Fibroblast of skin of left quadriceps (primary cell): Measurements from ENCODE around the gene TMPRSS4.

Experiments used
- DNase-seq, 2 experiments: peaks; one replicate each; pipeline ENCODE4 v3.0.0-alpha.2; 2013; ENCODE audit warnings: low read depth in 2 of 2

The TMPRSS4 gene

DNA sequence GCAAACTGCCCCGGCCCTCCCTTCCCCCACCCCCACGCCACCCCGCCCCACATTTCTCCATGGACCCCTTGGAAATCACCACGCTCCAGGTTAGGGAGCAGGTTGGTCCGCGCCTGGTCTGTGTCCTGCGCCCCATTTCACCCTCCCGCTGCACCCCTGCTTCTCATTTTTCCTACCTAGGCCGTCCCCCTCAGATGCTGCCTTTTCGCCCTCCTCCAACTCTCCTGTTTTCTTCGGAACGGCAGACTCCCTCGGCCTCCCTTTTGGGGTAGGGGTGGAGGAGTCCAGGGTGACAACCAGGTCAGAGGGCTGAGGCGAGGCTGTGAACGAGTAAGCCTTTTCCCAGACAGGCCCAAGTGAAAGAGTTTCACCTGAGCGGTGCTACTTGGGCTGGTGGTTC is 76.6 kb downstream of the TMPRSS4 start:
- DNase-seq: no peak

GRCh38 chr11:118153976-118154375 is 77.1 kb downstream of the TMPRSS4 start:
- DNase-seq: no peak

GRCh38 chr11:118154641-118155040 is 77.8 kb downstream of the TMPRSS4 start:
- DNase-seq: no peak

DNA sequence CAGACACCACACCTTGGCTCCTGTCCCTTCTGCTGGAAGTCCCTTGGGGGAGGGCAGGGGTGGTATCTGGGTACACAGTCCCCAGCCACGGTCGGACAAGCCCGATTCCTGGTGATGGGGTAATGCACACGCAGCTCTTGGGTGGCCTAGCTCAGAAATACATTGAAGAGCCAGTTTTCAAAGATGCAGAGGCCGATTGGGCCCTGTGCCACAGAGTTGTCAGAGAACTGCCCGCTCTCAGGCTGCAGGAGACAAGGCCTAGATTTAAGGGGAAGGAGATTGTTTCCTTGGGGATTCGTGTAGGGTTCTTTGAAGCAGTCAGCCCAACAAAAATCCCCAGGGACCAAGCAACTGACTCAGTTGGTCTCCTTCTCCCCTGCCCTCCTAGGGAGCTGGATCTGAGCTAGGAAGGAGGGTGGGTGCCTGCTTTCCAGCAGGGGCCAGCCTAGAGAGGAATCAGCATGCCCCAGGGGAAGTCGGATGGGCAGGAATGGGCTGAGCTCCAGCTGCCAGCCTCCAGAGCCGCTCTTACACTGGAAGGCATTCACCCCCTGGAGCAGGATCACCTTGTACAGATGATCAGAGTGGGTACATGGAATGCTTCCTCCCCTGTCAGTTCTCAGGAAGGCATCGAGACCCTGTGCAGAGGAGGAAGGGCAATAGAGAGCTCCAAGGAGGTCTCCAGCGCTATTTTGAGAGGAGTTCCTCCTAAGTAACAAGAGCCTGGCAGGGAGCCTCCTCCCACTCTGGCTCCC is 79.1 kb downstream of the TMPRSS4 start:
- DNase-seq: no peak

GRCh38 chr11:118156531-118157185 is 79.8 kb downstream of the TMPRSS4 start:
- no peak for DNase-seq

- no peak for DNase-seq
Observed at GRCh38 chr11:118157186-118157895, 80.5 kb downstream of the TMPRSS4 start.

DNA sequence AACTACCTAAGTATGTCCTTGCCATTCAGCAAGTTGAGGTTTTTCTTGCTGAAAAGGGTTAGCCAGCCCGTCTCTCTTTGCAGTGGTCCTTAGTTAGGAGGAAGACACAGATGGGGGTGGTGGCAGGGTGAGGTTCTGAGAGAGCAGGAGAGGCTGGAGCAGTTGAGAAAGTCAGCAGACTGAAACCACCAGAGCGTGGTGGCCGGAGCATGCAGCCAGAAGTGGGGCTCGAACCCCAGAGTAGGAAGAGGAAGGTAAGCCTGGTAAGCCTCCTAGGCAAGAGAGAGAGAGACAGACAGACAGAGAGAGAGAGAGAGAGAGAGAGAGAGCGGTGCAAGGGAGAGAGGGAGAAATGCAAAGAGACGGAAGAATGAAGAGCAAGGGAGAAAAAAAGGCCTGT is 84.9 kb downstream of the TMPRSS4 start:
- no peak for DNase-seq

- no peak for DNase-seq
Observed at GRCh38 chr11:118162846-118163245, 86.0 kb downstream of the TMPRSS4 start.

DNA sequence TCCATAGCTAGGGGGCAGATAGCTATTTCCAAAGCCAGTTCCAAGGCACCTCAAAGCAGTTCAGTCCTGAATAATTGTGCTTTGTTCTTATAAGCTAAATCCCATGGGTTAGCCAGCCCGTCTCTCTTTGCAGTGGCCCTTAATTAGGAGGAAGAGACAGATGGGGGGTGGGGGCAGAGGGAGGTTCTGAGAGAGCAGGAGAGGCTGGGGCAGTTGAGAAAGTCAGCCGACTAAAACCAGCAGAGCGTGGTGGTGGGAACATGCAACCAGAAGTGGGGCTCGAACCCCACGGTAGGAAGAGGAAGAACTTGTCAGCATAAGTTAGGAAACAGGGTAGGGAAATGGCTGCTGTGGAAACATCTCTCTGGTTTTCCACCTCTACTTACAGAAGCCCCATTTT is 86.6 kb downstream of the TMPRSS4 start:
- DNase-seq: no peak

DNA sequence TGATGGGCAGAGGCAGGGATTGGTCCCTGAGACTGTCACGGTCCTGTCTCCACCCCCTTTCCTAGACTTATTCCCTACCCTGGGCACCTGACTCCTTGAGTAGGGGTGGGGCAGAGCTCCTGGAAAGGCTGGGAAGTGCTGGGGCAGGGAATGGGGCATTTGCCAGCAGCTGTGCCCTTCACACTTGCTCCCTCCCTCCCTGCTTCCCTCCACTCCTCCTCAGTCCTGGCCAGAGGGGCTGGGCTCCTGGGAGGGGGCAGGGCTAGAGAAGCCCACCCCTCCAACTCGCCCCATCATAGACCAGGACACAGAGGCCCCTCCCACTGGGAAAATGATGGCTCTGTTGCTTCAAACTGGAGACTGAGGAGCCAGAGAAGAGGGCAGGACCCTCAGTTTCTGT is 88.0 kb downstream of the TMPRSS4 start:
- DNase-seq: no peak

GRCh38 chr11:118166641-118167040 is 89.8 kb downstream of the TMPRSS4 start:
- DNase-seq: no peak

DNA sequence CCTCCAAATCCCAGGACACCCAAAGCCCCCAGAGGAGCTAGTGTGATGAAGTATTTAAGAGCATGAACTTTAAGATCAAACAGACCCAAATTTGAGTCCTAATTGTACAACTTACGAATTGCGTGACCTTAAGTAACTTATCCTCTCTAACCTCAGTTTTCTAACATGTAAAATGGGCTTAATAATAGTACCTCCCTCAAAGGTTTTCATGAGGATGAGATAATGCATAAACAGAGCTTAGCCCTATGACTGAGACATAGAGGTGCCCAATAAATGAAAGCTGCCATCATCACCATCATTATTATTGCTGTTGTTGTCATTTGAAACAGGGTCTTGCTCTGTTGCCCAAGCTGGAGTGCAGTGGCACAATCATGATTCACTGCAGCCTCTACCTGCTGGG is 90.4 kb downstream of the TMPRSS4 start:
- no peak for DNase-seq

DNA sequence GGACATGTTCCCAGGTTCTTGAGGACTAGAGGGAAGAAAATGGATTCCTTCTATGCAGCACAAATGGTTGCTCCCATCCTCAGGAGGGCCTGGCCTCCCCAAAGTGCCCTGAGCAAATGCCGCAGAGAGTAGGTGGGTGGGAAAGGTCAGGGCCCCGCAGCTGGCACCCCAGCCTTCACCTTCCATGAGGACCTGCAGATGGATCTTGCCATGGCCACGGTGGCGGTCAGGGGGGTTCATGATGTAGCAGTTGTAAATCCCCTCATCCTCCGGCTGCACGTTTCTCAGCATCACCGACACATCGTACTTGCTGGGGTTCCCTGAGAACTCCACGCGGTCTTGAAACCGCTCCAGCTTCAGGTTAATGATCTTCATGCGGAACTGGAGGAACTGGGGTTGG is 91.0 kb downstream of the TMPRSS4 start:
- no peak for DNase-seq

- DNase-seq: no peak
Observed at GRCh38 chr11:118168316-118168715, 91.4 kb downstream of the TMPRSS4 start.

GRCh38 chr11:118168751-118169150 is 91.9 kb downstream of the TMPRSS4 start:
- no peak for DNase-seq

- no peak for DNase-seq
Observed at GRCh38 chr11:118169300-118170140, 92.6 kb downstream of the TMPRSS4 start.

- no peak for DNase-seq
Observed at GRCh38 chr11:118170231-118170630, 93.4 kb downstream of the TMPRSS4 start.

- DNase-seq: no peak
Observed at GRCh38 chr11:118170882-118171268, 94.0 kb downstream of the TMPRSS4 start.
